Thoracic aorta (tissue), 2 donors: ENCODE measurements around the gene PLVAP. TPM values are rescaled to one million over a fixed set of nuclear protein-coding genes. Genes with fewer than 3 reads are reported as not detected.

ENCODE experiments used
- ATAC-seq: fragments of 150-250 bp; one replicate; pipeline ENCODE4 v1.8.0; 2017; ENCODE audit warnings: low read depth; ENCODE audit not compliant: insufficient number of reproducible peaks, low FRiP score
- DNase-seq: peaks from one replicate; pipeline ENCODE4 v3.0.0-alpha.2; 2020; ENCODE audit warnings: low spot score
- H3K27ac ChIP-seq, 2 donors: fragments of 200-600 bp; sonication (generic); 1 replicate in 1 of 2; 2 replicates in 1 of 2; pipeline ENCODE4 v1.5.1; 2016; ENCODE audit warnings: mild to moderate bottlenecking in 2 of 2, moderate library complexity in 2 of 2
- H3K27me3 ChIP-seq: fragments of 200-600 bp; sonication (generic); replicated peaks from 2 replicates; pipeline ENCODE4 v1.6.0; 2016; ENCODE audit warnings: mild to moderate bottlenecking; ENCODE audit not compliant: insufficient read depth
- H3K36me3 ChIP-seq: fragments of 200-600 bp; sonication (generic); one replicate; pipeline ENCODE4 v1.5.1; 2016
- H3K4me1 ChIP-seq, 2 donors: fragments of 200-600 bp; sonication (generic); 1 replicate in 1 of 2; 2 replicates in 1 of 2; pipeline versions ENCODE4 v1.5.1 to v1.6.0; 2016; ENCODE audit warnings: low read depth in 2 of 2, mild to moderate bottlenecking in 1 of 2; ENCODE audit not compliant: control insufficient read depth in 1 of 2
- H3K4me3 ChIP-seq: fragments of 200-600 bp; sonication (generic); 2 replicates; pipeline ENCODE4 v1.5.1; 2016; ENCODE audit warnings: mild to moderate bottlenecking
- H3K9me3 ChIP-seq: fragments of 200-600 bp; sonication (generic); 2 replicates; pipeline ENCODE4 v1.5.1; 2016
- total RNA-seq, 2 donors: library from RNA; depleted of rRNA; stranded (reverse); fragments of >200 nt; gene quantifications; one replicate each; pipeline versions ENCODE4 v1.1.0 to v1.2.3, GENCODE V29; 2016
- TF ChIP-seq, protein P1 (sequence below): fragments of 200-600 bp; sonication (generic); IDR thresholded peaks from one replicate; pipeline ENCODE4 v1.5.1; 2019; ENCODE audit warnings: antibody characterized with exemption

The PLVAP gene
- total RNA-seq, 2 donors from 2014 or later: 120 to 126 TPM

DNA sequence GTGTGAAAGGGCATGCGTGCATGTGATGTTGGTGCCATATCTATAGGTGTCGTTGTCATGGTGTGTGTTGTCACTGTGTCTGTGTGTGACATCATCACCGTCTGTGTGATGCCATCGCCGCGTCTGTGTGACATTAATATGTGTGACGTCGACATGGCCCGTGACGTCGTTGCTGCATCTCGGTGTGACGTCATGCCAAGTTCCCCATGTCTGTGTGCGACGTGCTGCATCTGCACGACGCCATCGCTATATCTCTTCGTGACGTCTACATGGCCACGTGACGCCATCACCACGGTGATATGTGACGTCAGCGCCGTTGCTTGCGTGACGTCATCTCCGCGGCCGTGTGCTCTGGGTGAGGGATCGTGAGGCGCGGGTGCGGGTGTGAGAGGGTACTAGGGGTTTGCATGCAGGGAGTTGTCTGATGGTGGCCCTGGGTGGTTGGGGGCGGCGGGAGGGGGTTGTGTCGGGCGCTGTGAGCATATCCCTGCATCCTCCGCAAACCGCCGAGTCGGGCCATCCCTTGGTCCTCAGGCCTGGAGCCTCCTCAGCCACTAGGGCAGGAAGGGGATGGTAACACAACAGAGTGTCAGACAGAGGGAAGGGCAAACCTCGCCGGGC, 25.2 kb downstream of the PLVAP start:
- no peak overlapping the region for H3K27ac ChIP-seq
- peaks cover 21 to 36% of the 10 kb centered on the region in 2 donors for H3K4me1 ChIP-seq
- no peak overlapping the region for H3K4me3 ChIP-seq

DNA sequence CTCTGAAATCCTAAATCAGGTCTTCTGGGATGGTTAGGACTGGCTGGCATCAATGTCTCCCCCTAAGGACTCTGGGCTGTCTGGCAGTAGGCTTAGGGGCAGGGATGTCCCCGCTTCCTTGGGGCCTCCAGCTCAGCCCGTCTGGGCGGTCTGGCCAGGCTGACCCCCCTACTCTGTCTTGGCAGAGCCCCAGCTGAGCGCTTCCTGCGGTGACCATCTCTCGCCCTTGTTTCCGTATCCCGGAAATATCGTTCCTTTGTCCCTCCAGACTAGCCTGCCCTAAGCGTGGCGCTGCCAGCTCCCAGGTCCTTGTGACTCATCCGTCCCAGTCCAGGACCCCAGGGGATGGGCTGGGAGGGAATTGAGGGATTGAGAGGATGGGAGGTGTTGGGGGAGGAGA, 28.4 kb downstream of the PLVAP start:
- Histone ChIP-seq H3K9me3 (no peaks in the 10 kb centered on the region), H3K27ac (peak overlapping the region; percentile 73 to 94), H3K36me3 (no peaks in the 10 kb centered on the region), H3K4me1 (peaks cover 22 to 47% of the 10 kb centered on the region in 2 donors), H3K4me3 (peak overlapping the region; percentile 56), H3K27me3 (no peaks in the 10 kb centered on the region)
- peak; percentile 23 for ATAC-seq
- DNase-seq: peak; percentile 51
- TF ChIP-seq, protein P1, sequence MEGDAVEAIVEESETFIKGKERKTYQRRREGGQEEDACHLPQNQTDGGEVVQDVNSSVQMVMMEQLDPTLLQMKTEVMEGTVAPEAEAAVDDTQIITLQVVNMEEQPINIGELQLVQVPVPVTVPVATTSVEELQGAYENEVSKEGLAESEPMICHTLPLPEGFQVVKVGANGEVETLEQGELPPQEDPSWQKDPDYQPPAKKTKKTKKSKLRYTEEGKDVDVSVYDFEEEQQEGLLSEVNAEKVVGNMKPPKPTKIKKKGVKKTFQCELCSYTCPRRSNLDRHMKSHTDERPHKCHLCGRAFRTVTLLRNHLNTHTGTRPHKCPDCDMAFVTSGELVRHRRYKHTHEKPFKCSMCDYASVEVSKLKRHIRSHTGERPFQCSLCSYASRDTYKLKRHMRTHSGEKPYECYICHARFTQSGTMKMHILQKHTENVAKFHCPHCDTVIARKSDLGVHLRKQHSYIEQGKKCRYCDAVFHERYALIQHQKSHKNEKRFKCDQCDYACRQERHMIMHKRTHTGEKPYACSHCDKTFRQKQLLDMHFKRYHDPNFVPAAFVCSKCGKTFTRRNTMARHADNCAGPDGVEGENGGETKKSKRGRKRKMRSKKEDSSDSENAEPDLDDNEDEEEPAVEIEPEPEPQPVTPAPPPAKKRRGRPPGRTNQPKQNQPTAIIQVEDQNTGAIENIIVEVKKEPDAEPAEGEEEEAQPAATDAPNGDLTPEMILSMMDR: no peak

More for the DNA sequence above, 25.2 kb downstream of the PLVAP start:
- Histone ChIP-seq H3K27me3 (no peaks in the 10 kb centered on the region), H3K9me3 (no peaks in the 10 kb centered on the region), H3K36me3 (no peaks in the 10 kb centered on the region)
- TF ChIP-seq, protein P1: no peak
- ATAC-seq (no peak), DNase-seq (no peak)

DNA sequence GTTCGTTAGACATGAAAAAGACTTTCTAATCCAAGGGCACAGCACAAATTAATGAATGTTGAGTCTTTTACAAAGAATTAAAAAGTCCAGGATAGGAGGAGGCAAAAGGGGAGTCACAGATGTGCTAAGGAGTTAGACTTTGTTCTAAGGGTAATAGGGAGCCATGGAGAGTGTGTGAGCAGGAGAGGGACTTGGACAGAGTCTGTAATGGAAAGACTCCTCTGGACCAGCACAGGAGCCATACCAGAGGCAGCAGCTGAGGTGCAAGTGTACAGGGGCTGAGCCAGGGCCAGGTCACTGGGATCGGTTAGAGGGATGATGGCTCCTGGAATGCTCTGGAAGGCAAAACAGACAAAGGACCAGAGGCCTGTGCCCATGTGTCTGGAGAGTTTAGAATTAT, 29.3 kb downstream of the PLVAP start:
- H3K9me3 ChIP-seq: no peaks in the 10 kb centered on the region
- no peak for ATAC-seq
- H3K36me3 ChIP-seq: no peaks in the 10 kb centered on the region
- TF ChIP-seq, protein P1: no peak
- DNase-seq: no peak
- H3K27ac ChIP-seq: peak overlapping the region; percentile 73 to 94
- H3K4me1 ChIP-seq: peaks cover 22 to 43% of the 10 kb centered on the region in 2 donors
- H3K4me3 ChIP-seq: peak overlapping the region; percentile 17
- no peaks in the 10 kb centered on the region for H3K27me3 ChIP-seq

DNA sequence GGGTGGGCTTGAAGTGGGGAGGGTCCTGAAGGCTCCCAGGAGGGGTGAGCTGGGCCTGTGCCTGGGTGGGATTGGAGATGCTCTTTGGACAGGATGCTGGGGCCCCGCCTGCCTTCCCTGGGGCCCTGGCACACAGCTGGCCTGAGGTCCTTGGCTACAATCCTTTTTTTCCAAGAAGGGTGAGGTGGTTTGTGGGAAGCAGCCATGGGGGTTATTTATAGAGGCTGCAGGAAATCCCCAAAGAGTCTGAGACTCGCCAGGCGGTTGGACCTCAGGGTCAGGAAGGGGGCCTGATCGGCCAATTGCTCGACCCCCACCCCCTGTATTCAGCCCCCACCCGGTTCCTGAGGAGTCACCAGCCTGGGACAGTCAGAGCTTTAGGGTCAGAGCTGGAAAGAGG, 29.8 kb downstream of the PLVAP start:
- peaks cover 22 to 39% of the 10 kb centered on the region in 2 donors for H3K4me1 ChIP-seq
- DNase-seq (no peak), ATAC-seq (peak; percentile 45)
- H3K4me3 ChIP-seq: peak overlapping the region; percentile 17
- TF ChIP-seq, protein P1: no peak
- H3K36me3 ChIP-seq: no peaks in the 10 kb centered on the region
- no peaks in the 10 kb centered on the region for H3K9me3 ChIP-seq
- no peaks in the 10 kb centered on the region for H3K27me3 ChIP-seq
- H3K27ac ChIP-seq: peak overlapping the region; percentile 73 to 94

DNA sequence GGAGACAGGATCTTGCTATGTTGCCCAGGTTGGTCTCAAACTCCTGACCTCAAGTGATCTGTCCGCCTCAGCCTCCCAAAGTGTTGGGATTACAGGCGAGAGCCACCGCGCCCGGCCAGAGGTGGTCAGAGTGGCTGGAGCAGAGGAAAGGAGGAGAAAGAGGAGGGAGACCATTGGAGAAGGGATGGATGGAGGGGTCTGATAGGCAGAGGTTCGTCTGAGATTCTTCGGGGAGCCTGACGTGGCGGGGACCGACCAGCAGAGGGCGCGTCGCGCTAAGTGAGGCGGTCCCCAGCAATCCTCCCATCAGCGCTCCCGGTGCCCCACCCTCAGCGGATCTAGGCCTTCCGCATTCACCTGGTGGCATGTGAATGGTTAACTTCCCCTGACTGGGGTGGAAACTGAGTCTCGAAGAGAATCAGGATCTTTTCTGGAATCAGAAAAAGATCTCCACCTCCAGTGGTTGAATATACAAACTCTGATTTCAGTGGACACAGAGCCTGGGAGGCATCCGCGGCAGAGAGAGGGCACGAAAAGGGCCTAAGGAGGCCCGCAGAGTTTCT, 31.0 kb downstream of the PLVAP start:
- TF ChIP-seq, protein P1: peak; percentile 96
- H3K27ac ChIP-seq: peak overlapping the region; percentile 73 to 94
- H3K4me3 ChIP-seq: no peak overlapping the region
- no peak for ATAC-seq
- no peaks in the 10 kb centered on the region for H3K27me3 ChIP-seq
- H3K9me3 ChIP-seq: no peaks in the 10 kb centered on the region
- H3K4me1 ChIP-seq: peaks cover 22 to 39% of the 10 kb centered on the region in 2 donors
- DNase-seq: no peak
- H3K36me3 ChIP-seq: peaks cover 9% of the 10 kb centered on the region
